ENCODE measurements around the gene EHBP1.

DNA sequence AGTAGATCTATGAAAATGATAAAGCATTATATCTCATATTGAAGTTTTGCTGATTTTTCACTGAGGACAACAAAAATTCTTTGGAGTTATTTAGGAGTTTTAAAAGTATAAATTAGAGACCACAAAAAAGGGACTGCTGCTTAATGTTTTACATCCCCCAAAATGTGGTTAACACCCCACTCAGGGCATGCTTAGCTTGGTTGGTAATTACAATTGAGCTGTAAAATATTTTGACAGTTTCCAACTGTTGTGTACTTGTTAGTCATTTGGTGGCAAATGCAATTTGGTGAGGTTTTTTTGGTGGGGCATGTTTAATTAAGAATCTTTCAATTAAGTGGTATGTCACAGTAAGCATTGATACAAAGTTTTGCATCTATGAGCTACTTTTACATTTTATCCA, 207.8 kb downstream of the EHBP1 start:
- TF ChIP-seq, protein P1, sequence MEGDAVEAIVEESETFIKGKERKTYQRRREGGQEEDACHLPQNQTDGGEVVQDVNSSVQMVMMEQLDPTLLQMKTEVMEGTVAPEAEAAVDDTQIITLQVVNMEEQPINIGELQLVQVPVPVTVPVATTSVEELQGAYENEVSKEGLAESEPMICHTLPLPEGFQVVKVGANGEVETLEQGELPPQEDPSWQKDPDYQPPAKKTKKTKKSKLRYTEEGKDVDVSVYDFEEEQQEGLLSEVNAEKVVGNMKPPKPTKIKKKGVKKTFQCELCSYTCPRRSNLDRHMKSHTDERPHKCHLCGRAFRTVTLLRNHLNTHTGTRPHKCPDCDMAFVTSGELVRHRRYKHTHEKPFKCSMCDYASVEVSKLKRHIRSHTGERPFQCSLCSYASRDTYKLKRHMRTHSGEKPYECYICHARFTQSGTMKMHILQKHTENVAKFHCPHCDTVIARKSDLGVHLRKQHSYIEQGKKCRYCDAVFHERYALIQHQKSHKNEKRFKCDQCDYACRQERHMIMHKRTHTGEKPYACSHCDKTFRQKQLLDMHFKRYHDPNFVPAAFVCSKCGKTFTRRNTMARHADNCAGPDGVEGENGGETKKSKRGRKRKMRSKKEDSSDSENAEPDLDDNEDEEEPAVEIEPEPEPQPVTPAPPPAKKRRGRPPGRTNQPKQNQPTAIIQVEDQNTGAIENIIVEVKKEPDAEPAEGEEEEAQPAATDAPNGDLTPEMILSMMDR (IDR thresholded peaks at IDR 0.05; ENCODE audit: low read depth, low read length, poor library complexity, severe bottlenecking) = no peak
- no peak for TF ChIP-seq EZH2phosphoT487 (IDR thresholded peaks at IDR 0.05; ENCODE audit: borderline replicate concordance, low read length)
